ENCODE measurements around the gene TTC7B.
A peak's percentile ranks its signal among the peaks of the same experiment; 100 is the strongest.

Gene TTC7B

GRCh38 chr14:90512329-90512991 is 303.8 kb downstream of the TTC7B start:
- Mint-ChIP-seq H3K27ac (peak overlapping the region in 2 of 3 experiments; percentile 26 to 92), H3K36me3 (ENCODE audit: low read depth) (no peaks in the 10 kb centered on the region), H3K9me3 (no peaks in the 10 kb centered on the region), H3K4me3 (no peak overlapping the region), H3K4me1 (peaks cover 24% of the 10 kb centered on the region), H3K27me3 (ENCODE audit: low read depth) (peaks cover 36% of the 10 kb centered on the region)
- no peak for TF ChIP-seq CTCF (IDR thresholded peaks at IDR 0.05; ENCODE audit: unreplicated experiment in 3 of 3)

- no peak overlapping the region for H3K27ac Mint-ChIP-seq
- peaks cover 38% of the 10 kb centered on the region for H3K27me3 Mint-ChIP-seq (ENCODE audit: low read depth)
- no peak for TF ChIP-seq CTCF (IDR thresholded peaks at IDR 0.05; ENCODE audit: unreplicated experiment in 3 of 3)
- no peaks in the 10 kb centered on the region for H3K36me3 Mint-ChIP-seq (ENCODE audit: low read depth)
- peaks cover 24% of the 10 kb centered on the region for H3K4me1 Mint-ChIP-seq
- no peaks in the 10 kb centered on the region for H3K9me3 Mint-ChIP-seq
- H3K4me3 Mint-ChIP-seq, result no peak overlapping the region
These were observed 304.4 kb downstream of the TTC7B start for GRCh38 chr14:90511795-90512328.

- no peak overlapping the region for H3K27ac Mint-ChIP-seq
- H3K9me3 Mint-ChIP-seq, result no peaks in the 10 kb centered on the region
- no peak for TF ChIP-seq CTCF (IDR thresholded peaks at IDR 0.05; ENCODE audit: unreplicated experiment in 3 of 3)
- H3K4me3 Mint-ChIP-seq, result no peak overlapping the region
- H3K27me3 Mint-ChIP-seq (ENCODE audit: low read depth), result peaks cover 40% of the 10 kb centered on the region
- H3K4me1 Mint-ChIP-seq, result peaks cover 24% of the 10 kb centered on the region
- H3K36me3 Mint-ChIP-seq (ENCODE audit: low read depth), result no peaks in the 10 kb centered on the region
These were observed 305.0 kb downstream of the TTC7B start for GRCh38 chr14:90511252-90511651.

- Mint-ChIP-seq H3K4me1 (peaks cover 16% of the 10 kb centered on the region), H3K27ac (no peak overlapping the region), H3K4me3 (no peak overlapping the region), H3K36me3 (ENCODE audit: low read depth) (no peaks in the 10 kb centered on the region), H3K27me3 (ENCODE audit: low read depth) (peaks cover 34% of the 10 kb centered on the region), H3K9me3 (no peaks in the 10 kb centered on the region)
- no peak for TF ChIP-seq CTCF (IDR thresholded peaks at IDR 0.05; ENCODE audit: unreplicated experiment in 3 of 3)
These were observed 306.1 kb downstream of the TTC7B start for GRCh38 chr14:90510159-90510558.

GRCh38 chr14:90509403-90509802 is 306.8 kb downstream of the TTC7B start:
- Mint-ChIP-seq H3K4me3 (no peak overlapping the region), H3K27ac (peak overlapping the region in 1 of 3 experiments; percentile 32), H3K4me1 (peaks cover 16% of the 10 kb centered on the region), H3K9me3 (no peaks in the 10 kb centered on the region), H3K27me3 (ENCODE audit: low read depth) (peaks cover 37% of the 10 kb centered on the region), H3K36me3 (ENCODE audit: low read depth) (no peaks in the 10 kb centered on the region)
- TF ChIP-seq CTCF (IDR thresholded peaks at IDR 0.05; ENCODE audit: unreplicated experiment in 3 of 3), result no peak

Data from nephron (organoid).